Endothelial cell of hepatic sinusoid (primary cell): ENCODE results near the gene NAGA.

Experiments
- in situ Hi-C: cut with HindIII; loops from 2 replicates; pipeline ENCODE4 v1.10.0; 2017; ENCODE audit warnings: low sequenced_read_pairs

The NAGA gene

GRCh38 chr22:42050641-42051180, 19.9 kb downstream of the NAGA start:
- in situ Hi-C loops: no loop called here

DNA sequence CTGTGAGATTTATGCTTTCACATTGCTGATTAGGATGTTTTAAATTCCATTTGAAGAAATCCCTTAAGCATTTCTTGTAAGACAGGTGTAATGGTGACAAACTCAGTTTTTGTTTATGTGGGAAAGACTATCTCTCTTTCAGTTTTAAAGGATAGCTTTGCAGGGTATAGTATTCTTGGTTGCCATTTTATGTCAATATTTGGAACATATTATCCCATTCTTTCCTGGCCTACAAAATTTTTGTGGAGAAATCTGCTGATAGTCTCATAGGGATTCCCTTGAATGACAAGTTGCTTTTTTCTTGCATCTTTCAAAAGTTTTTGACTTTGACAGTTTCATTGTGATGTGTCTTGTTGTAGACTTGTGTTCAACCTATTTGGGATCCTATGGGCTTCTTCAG, 28.8 kb downstream of the NAGA start:
- in situ Hi-C loops: no loop called here

GRCh38 chr22:42039271-42039670, 31.3 kb downstream of the NAGA start:
- in situ Hi-C loops: loop anchor here (10.0 kb wide), 1 partner anchor 76 kb away; no protein-coding TSS in a partner anchor

DNA sequence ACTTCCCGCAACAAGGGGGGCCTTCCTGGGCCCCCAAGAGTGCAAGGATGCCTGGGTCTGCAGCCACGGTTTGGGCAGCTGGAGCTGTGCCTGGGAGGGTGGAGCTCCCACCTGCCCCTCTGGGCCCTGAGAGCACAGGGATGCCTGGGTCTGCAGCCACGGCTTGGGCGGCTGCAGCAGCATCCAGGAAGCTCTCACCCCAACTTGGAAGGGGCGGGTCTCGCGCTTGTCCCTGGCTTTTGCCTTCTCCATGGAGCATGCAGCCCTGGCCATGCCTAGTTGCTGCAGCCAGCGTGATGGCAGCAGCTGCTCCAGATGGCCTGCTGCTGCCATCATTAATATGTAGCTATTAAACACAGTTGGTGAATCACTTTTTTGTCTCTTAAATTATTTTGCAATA, 35.4 kb downstream of the NAGA start:
- in situ Hi-C loops: loop anchor here (10.0 kb wide), 1 partner anchor 80 kb away; no protein-coding TSS in a partner anchor

DNA sequence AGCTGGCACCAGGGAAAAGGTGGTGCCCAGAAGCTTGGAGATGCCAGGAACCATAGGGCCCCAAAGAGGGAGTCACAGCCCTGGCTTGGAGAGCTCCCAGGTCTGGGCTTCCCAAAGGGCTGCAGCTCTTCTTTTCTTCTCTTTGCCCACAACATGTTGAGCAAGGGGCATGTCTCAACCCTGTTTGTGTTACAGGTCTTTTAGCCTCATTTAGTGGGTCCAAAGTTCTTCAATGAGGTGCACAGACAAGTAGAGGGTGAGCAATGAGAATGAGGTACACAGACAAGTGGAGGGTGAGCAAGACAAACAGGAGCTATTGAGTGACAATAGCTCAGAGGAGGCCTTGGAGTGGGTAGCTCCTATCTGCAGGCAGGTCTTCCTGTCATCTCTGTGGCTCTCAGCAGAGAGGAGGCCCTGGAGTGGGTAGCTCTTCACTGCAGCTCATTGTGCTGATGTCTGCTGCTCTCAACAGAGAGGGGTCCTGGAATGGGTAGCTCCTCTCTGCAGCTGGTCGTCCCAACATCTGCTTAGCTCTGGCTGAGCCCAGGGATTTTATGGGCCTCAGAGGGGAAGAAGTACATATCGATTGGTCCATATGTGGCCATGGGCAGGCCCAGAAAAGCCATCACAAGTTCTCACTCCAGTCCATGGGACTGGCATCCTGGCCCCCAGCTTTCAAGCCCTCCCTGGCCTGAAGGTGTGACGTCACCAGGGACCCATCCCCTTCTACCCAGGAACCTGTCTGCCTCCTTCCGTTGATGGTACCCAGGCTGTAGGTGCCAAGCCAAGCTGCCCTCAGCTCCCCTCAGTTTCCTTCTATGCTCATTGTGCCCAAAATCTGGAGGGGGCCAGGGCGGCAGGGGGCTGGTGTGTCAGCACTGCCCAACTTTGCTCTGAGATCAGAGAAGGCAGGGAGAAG, 37.1 kb downstream of the NAGA start:
- in situ Hi-C loops: loop anchor here (10.0 kb wide), 1 partner anchor 81 kb away; no protein-coding TSS in a partner anchor

DNA sequence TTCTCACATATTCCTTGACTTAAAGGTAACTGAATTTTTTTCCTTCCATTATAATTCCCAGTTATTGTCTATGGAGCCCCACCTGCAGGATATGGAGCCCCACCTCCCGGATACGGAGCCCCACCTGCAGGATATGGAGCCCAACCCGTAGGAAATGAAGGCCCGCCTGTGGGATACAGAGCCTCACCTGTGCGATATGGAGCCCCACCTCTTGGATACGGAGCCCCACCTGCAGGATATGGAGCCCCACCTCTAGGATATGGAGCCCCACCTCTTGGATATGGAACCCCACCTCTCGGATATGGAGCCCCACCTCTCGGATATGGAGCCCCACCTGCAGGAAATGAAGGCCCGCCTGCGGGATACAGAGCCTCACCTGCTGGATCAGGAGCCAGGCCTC, 43.9 kb downstream of the NAGA start:
- in situ Hi-C loops: no loop called here

DNA sequence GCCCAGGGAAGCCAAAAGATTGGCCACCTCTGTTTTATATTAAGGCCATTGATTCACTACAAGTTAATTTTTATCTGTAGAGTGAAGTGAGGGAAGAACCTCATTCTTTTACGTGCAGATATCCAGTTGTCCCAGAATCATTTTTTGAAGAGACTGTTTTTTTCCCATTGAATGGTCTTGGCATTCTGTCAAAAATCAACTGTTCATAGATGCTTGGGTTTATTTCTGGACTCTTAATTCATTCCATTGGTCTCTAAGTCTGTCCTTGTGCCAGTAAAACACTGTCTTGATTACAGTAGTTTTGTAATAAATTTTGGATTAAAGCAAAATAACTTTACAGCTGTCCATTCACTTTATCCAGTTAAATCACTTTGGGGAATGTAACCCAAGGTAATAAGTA, 45.2 kb downstream of the NAGA start:
- in situ Hi-C loops: no loop called here

DNA sequence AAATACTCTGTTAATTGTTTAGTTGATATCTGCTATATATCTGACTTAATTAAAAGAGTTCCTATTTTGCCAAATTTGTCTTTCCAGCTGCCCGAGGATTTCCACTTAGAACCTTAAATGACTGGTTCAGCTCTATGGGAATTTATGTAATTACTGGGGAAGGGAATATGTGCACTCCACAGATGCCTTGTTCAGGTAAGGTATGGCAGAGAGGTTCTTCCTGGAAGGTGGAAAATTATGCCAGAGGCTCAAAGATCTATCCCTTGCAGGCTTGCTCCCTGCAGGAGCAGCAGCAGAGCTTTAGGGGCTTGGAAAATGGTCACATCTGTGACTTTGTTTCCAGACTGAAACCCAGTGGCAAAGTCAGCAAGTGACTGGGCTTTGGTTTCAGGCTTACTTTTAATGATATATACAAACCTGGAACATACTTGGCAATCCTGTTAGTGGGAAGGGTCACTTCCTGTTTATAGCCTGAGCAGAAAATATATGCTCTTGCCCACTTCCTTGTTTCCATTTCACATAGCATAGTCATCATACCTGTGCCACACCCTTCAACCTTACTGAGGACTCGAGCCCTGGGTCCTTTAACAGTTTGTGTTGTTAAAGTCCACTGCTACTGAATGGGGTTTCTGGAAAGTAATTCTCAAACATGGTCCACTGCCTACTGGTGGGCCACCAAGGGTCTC, 48.3 kb downstream of the NAGA start:
- in situ Hi-C loops: no loop called here

GRCh38 chr22:42021571-42021970, 49.0 kb downstream of the NAGA start:
- in situ Hi-C loops: no loop called here

DNA sequence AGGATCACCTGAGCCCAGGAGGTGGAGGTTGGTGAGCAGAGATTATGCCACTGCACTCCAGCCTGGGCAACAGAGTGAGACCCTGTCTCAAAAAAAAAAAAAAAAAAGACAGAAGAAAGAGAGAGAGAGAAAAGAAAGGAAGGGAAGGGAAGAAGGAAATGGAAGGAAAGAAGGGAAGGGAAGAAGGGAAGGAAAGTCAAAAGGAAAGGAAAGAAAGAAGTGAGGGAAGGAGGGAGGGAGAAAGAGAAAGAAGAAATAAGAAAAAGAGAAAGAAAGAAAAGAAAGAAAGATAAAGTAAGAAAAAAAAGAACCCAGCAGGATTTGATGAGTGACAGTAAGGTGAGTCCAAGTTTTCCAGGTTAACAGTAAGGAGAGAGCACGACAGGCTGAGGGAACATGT, 52.4 kb downstream of the NAGA start:
- in situ Hi-C loops: no loop called here

GRCh38 chr22:42016111-42016510, 54.5 kb downstream of the NAGA start:
- in situ Hi-C loops: no loop called here

DNA sequence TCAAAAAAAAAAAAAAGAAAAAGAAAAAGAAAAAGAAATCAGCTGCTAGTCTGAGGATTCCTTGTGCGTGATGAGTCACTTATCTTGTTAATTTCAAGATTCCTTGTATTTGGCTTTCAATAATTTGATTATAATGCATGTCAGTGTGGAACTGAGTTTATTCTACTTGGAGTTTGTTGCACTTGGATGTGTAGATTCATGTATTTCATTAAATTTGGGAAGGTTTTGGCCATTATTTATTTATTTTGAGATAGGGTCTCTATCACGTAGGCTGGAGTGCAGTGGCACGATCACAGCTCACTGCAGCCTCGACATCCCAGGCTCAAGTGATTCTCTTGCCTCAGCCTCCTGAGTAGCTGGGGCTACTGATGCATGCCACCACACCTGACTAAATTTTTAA, 57.2 kb downstream of the NAGA start:
- in situ Hi-C loops: no loop called here

DNA sequence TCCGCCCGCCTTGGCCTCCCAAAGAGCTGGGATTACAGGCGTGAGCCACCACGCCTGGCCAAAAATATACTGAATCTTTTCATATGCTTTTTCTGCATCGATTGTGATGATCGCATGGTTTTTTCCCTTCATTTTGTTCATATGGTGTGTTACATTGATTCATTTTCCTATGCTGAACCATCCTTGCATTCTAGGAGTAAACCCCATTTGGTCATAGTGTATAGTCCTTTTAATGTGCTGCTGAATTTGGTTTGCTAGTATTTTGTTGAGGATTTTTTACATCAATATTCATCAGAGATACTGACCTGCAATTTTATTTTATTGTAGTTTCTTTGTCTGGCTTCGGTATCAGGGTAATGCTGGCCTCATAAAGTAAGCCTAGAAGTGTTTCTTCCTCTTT, 59.8 kb downstream of the NAGA start:
- in situ Hi-C loops: no loop called here
